ENCODE data around the gene SEMA3A.

SEMA3A gene

GRCh38 chr7:84136809-84137208, 57.8 kb downstream of the SEMA3A start:
- no peak for DNase-seq (ENCODE audit: low read depth)
- no peak overlapping the region for H3K4me3 ChIP-seq (ENCODE audit: low read depth, low read length)
- no peak for TF ChIP-seq CTCF (IDR thresholded peaks at IDR 0.05; ENCODE audit: control insufficient read depth, extremely low read depth, insufficient read depth)

GRCh38 chr7:84136336-84136735, 58.3 kb downstream of the SEMA3A start:
- DNase-seq (ENCODE audit: low read depth), result no peak
- no peak for TF ChIP-seq CTCF (IDR thresholded peaks at IDR 0.05; ENCODE audit: control insufficient read depth, extremely low read depth, insufficient read depth)
- H3K4me3 ChIP-seq (ENCODE audit: low read depth, low read length), result no peak overlapping the region

- DNase-seq (ENCODE audit: low read depth), result no peak
- no peak overlapping the region for H3K4me3 ChIP-seq (ENCODE audit: low read depth, low read length)
- TF ChIP-seq CTCF (IDR thresholded peaks at IDR 0.05; ENCODE audit: control insufficient read depth, extremely low read depth, insufficient read depth), result no peak
Observed at GRCh38 chr7:84134169-84134568, 60.4 kb downstream of the SEMA3A start.

GRCh38 chr7:84125654-84126053, 68.9 kb downstream of the SEMA3A start:
- no peak overlapping the region for H3K4me3 ChIP-seq (ENCODE audit: low read depth, low read length)
- TF ChIP-seq CTCF (IDR thresholded peaks at IDR 0.05; ENCODE audit: control insufficient read depth, extremely low read depth, insufficient read depth), result no peak
- no peak for DNase-seq (ENCODE audit: low read depth)

GRCh38 chr7:84123965-84124547, 70.5 kb downstream of the SEMA3A start:
- no peak overlapping the region for H3K4me3 ChIP-seq (ENCODE audit: low read depth, low read length)
- no peak for TF ChIP-seq CTCF (IDR thresholded peaks at IDR 0.05; ENCODE audit: control insufficient read depth, extremely low read depth, insufficient read depth)
- no peak for DNase-seq (ENCODE audit: low read depth)

- DNase-seq (ENCODE audit: low read depth), result no peak
- TF ChIP-seq CTCF (IDR thresholded peaks at IDR 0.05; ENCODE audit: control insufficient read depth, extremely low read depth, insufficient read depth), result no peak
- no peak overlapping the region for H3K4me3 ChIP-seq (ENCODE audit: low read depth, low read length)
Observed at GRCh38 chr7:84122582-84123360, 71.8 kb downstream of the SEMA3A start.
